ENCODE data around the gene PDYN.
"Not testable (repeated sequence)": the region's sequence is repeated elsewhere in the genome, so short reads cannot be mapped to it uniquely, and the experiment has no call there.

Gene PDYN

DNA sequence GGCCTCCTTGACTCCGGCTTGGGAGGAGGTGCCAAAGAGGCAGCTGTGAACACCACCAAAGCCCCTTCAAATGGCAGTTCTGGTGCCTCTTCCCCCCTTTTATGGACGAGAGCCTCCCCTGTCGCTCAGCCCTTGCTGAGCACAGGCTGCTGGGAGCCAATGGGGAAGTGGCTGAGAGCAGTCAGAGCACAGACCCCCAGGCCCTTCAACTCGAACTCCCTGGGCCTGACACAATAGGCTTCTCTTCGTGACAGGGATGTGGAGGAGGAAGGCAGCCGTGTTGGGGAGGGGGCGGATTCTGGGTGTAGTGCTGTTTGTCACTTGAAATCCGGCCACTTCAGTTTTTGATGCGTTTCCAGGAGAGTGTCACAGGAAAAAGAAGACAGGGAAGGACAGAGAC, at the start of gene PDYN:
Gene PDYN, minus strand, starts transcription at position 73 of the 400 bp plus-strand sequence. CDS start 10,974 bp downstream, outside the sequence.
- no peak for DNase-seq

DNA sequence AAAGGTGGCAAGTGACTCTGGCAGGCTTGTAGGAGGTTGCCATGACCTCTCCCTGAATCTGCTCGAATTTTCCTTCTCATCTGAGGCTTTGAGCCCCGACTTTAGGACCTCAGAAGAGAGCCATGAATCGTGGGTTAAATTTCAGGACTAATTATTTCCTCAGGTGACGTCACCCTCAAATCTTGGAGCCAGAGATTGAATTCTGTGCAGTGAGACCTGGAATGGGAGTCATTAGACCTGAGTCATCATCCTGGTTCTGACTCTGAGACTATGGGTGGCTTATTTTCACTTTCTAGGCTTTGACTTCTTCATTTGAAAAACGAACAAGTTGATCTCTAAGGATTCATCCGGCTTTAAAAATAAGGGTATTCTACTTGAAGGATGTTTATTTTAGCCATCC, 48.5 kb upstream of the PDYN start:
- DNase-seq: no peak

DNA sequence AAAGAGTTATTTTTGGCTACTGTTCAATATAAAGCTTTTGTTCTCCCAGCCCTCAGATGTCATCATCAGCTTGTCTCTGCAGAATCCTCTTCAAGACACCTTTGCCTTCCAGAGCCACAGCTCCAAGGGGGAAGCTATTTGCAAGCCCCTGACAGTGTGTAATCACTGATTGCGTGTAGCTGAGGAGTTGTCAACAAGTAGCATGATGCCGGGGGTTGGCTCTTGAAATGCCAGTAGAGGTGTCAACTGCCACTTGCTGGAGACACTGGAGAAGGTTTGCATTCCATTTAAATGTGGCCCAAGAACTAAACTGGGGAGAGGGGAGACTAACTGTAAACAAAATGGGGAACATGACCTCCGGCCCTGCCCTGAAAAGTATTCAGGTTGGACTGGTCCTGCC, 44.3 kb upstream of the PDYN start:
- no peak for DNase-seq

DNA sequence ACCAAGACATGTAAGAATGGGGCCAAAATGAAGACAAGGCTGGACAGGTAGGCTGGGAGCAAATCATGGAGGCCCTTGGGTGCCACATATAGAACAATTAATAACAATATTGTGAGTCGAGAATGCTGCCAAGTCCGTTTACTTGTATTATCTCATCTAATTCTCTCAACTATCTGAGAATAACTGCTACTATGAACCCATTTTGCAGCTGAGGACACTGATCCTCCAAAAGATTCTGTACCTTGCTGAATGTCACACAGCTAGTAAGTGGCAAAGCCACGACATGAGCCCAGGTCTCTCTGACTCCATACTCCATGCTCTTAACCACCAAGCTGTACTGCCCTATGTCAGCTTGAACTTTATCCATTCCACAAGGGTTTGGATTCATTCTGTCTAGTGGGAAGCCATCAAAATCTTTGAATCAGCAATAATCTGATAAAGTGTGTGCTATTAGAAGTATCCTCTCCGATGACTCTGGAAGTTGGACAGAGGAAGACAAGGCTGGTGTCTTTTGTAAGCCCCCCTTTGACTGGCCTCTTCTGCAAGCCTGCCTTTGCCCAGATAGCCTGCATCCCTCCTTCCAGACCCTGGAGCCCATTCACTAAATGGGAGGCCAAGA, 43.5 kb upstream of the PDYN start:
- DNase-seq: no peak

DNA sequence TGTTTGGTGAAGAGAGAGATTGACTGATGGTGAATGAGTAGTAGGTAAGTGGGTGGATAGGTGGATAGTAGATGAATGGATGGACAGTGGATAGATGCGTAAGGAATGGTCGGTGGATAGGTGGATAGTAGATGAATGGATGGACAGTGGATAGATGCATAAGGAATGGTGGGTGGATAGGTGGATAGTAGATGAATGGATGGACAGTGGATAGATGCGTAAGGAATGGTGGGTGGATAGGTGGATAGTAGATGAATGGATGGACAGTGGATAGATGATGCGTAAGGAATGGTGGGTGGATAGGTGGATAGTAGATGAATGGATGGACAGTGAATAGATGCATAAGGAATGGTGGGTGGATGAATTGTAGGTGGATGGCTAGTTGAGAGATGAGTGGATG, 42.5 kb upstream of the PDYN start:
- not testable (repeated sequence) for DNase-seq

DNA sequence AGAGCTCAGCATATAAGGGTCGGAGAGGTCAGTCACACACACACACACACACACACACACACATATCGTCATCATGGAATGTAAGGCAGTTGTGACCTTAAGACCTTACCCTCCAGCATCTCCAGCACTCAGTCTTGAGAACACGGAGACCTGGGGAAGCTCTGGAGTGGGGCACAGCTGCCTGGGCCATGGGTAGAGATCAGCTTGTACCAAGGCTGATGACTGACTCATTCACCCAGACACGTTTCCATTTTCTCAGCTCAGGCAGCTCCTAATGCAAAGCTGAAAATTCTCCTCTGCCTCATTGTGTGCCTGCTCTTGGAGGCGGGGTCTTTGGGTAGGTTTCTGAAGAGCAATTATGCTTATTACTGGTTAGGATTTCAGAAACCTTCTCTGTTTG, 38.3 kb upstream of the PDYN start:
- no peak for DNase-seq

DNA sequence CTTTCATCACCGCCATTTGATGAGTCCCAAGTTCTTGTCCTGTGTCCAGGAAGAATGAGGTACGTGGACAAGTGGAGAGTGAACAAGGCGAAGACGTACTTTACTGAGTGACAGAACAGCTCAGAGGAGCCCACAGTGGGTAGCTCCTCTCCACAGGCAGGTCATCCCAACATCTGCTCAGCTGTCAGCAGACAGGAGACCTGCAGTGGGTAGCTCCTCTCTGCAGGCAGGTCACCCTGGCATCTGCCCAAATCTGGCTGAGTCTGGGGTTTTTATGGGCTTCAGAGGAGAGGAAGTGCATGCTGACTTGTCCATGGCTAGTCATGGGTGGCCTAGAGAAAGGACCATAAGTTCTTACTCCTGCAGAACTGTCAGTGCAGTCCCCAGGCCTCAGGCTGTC, 32.7 kb upstream of the PDYN start:
- no peak for DNase-seq

DNA sequence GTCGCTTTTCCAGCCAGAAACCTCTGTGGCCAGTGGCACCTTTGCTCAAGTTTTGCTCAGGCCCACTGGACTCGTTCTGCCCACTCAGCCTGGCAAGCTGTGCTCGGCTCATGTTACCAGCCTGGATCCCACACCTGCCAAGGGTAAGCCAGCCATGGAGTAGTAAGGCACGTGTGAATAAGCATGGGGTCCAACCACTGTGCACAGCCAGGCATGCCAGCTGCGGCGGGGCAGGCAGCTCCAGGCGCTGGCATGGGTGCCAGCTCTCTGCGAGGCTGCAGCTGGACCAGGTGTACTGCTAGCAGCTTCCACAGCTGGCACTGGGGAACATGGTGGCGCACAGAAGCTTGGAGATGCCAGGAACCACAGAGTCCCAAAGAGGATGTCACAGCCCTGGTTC, 32.1 kb upstream of the PDYN start:
- no peak for DNase-seq

DNA sequence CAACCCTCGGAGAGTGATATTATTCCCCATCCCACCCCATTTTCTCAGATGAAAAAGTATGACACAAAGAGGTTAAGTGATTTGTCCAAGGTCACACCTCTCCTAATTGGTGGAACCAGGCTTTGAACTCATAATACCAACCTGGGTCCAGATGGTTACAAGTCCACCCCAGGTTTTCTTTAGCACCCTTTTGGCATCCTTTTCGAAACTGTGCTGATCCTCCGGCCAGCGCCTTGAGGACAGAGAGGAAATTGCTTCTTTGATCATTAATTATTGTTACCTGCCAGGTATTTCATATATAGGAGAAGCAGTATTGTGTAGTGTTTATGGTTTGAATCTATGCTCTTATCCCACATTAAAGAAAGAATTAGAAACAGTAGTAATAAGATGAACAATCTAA, 29.3 kb upstream of the PDYN start:
- DNase-seq: no peak

DNA sequence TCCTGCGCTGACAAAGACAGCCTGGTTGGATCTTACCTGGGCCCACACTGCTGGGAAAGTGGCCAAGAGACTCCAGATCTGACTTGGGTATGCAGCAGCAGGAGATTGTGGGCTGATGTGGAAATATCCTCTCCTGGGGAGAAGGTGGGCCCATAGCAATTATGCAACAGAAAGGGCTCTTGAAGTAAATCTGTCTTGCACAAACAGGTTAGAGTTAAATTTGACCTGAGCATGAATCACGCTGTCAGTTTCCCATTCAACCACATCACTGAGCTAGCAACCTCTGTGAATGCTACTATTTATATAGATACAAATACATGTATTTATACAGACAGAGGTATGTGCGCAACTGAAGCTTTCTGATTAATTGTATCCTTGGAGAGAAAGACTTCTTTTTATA, 28.3 kb upstream of the PDYN start:
- DNase-seq: no peak

DNA sequence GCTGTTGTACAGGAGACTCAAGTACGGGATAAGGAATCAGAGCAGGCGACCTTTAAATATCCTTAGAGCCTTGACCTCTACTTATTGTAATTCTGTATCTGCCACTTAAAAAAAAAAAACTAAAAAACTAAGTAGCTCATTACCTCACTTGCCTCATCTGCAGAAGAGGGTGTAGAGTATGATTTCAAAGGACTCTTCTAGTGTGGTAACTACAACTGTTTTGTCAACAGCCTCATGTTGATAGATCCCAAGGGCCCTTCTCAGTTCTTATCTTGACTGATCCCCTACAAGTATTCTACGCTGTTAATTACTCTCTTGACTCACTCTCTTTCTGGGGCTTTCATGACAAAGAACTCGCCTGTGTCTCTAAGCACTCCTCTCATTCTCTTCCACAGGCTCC, 16.7 kb upstream of the PDYN start:
- DNase-seq: no peak

DNA sequence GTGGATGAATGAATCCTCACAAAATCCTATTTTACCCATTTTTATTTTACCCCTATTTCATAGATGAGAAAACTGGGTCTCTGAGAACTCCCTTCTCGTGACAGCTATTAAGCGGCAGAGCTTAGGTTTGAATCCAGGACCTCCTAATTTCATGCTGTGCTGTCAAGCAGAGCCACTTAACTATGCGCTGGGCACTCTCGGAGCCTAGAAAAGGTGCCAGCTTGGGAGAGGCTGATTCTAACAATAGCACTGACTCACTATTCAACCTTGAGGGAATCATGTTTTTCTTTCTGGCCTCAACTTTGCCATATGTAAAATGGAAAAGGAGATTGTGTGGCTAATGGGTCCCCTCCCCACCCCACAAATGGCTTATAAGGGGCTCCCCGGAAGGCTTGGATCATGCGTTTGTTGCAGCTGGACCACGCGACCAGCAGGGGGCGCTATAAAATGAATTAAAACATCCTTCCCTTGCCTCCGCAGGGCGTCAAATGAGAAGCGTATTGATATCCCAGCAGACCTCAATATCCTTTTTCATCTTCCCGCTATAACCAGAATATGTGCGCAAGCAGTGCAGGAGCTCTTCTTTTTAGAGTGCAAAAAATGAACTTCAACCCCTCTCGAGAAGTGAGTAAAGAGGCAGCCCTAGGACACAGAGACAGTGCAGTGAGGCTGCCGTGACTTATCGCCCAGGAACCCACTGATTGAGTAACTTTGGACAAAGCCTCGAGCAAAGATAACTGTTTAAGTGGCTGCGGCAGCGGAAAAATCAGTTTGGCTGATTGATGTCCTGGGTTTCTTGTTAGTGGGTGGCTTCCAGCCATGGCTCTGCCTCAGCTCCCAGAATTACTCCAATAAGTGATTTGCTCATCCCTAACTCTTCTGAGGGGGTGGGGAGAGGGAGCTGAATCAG, 12.8 kb upstream of the PDYN start:
- DNase-seq: no peak

DNA sequence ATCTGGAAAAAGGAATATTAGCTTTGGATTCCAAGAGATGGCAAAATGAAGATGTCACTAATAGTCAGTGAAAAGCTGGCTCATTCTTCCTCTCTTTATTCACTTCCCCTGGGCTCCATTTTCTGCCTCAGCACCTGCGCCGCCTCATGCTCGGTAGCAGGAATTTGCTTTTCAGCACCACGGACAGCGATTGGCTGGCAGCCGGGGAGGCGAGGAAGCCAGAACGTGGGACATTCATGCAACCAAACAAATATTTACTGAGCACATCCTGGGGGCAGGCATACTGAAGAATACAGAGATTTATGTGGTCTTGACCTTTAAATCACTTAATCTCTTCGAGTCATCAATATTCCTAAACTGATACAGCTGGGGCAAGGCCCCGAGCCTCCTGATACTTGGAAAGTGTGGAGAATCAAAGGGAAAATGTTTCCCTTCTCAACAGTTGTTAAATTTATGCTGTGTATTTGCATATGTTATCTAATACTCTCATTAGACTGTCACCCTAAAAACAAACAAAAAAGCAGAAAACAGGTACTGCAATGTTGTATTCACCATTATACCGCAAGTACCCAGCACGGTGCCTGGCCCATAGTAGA, 12.1 kb upstream of the PDYN start:
- DNase-seq: peak; percentile 58

DNA sequence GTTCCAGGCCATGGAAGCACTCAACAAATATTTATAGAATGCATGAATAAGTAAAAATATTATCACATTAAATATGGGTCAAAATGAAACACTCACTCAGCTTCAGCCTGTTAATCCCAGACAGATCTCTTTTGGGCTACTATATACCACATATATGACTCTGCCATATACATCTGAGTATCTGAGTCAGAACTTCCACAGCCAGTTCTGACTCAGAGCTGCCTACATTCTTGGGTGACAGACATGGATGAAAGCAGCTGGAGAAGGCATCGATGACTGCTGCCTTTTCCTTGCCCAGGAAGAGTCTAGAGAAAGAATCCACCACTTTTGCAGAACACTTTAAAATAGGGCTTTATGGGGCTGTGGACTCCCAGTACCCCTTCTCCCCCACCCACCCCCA, 11.5 kb upstream of the PDYN start:
- no peak for DNase-seq

DNA sequence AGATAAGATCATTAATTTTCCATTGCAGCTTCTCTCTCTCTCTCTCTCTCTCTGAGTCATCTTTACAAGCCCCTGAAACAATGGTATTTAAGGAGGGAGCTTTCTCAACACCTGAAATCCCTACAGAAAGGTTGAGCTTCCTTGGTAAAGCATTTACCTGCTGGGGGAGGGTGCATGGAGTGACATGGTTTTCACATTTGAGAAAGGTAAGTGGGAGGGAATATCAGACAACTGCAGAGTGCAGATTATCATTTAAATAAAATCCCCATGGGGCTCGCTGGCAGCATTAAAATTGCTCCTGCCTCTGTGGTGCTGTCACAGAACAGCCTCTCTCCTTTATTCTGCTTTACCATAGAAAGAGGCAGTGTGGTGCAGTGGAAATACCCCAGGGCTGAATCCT, 10.3 kb upstream of the PDYN start:
- DNase-seq: no peak

DNA sequence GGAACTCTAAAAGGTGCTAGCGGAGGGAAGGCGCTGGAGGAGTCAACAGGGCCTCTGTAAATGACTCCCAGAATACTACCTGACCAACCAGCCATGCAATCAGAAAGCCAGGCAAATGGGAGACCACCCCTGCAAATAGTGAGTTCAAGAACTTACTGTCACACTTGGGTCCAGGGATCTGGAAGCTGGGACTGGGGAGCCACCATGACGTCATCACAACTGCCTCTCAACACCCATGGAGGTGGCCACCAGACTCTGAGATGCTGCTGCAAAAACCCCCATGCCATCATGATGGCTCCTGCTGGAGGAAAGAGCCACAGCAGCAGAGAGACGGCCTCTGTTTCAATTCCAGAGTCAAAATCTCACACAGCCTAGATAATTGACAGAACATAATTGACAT, 8.5 kb upstream of the PDYN start:
- no peak for DNase-seq

DNA sequence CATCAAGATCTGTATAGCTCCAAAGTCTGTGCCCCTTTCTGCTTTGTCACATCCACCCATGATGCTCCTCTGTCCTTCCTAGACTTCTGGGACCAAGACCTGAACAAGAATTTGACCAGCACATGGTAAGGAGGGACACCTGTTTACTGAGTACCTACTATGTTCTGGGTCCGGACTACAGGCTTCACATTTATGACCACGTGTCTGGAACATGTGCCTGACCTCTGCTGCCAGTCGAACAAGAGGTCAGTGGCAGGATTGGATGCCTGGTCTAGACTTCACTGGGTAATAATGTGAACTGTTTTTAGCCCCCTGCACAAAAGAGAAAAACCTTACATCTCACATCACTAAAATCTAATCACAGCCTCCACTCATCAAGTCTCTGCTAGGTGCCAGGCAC, 7.3 kb upstream of the PDYN start:
- DNase-seq: no peak

DNA sequence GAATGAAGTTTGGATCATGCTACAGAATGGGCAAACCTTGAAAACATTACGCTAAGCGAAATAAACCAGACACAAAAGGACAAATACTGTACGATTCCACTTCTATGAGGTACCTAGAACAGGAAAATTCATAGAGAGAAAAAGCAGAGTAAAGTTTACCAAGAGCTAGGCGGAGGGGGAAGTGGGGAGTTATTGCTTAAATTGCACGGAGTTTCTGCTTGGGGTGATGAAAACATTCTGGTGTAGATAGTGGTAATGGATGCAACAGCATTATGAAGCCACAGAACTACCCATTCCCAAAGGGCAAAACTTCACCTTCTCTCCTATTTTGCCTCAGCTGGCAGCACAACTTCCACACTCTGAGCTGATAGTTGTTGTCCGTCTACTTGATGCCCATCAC, 6.4 kb upstream of the PDYN start:
- no peak for DNase-seq

DNA sequence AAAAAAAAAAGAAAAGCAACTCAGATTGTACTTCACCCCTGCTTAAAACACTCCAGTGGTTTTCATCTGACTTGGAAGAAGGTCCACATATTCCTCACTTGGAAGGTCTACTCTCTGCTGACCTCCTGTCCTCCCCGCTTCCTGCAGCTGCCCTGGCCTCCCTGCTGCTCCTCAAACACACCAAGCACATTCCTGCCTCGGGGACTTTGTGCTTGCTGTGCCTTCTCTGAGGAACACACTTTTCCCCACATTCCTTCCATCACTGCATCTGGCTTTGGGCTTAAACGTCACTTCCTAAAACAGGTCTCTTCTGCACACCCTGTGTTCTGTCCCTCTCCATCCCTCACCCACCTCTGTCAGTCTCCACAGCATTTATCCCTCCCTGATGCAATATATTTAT, 4.9 kb upstream of the PDYN start:
- no peak for DNase-seq

DNA sequence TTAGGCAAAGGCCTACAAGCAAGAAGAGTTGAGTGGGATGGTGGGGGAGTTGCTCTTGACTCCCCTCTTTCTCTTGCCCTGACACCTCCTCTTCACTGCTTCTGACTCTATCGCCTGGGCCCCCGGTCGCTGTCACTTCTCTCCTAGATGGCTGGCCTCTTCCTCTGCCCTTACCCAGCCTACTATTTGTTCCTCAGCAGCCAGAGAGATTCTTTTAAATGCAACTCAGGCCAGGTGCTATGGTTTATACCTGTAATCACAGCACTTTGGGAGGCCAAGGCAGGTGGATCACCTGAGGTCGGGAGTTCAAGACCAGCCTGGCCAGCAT, 4.3 kb upstream of the PDYN start:
- DNase-seq: no peak

DNA sequence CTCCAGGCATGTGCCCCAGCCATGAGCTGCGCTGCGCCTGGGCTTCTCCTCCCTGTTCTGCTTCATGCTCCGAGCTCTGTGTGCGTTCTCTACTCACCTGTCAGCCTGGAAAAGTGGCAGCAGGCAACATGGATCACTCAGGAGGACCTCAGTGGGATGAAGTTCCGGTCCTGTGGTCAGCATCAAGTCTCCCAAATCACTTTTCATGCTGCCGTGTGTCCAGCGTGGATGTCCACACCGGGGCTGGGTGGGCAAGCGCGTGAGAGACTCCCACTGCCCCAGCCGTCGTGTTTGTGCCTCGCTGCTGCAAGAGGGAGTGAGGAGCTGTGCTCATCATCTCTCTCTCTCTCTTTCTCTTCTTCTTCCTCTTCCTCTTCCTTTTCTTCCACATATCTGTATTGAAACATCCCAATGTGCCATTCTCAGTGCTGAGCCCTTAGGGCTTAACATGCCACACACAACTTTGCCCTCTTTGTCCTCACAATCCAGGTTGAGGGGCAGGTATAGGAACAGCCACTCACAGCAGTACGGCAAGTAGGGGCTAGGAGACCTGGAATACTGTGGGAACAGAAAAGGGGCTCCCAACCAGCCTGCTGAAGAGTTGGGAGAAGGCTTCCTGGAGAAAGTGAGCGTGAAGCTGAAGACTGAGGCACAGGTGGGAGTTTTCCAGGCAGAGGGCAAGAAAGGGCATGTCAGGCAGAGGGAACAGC, 3.8 kb upstream of the PDYN start:
- DNase-seq: no peak

DNA sequence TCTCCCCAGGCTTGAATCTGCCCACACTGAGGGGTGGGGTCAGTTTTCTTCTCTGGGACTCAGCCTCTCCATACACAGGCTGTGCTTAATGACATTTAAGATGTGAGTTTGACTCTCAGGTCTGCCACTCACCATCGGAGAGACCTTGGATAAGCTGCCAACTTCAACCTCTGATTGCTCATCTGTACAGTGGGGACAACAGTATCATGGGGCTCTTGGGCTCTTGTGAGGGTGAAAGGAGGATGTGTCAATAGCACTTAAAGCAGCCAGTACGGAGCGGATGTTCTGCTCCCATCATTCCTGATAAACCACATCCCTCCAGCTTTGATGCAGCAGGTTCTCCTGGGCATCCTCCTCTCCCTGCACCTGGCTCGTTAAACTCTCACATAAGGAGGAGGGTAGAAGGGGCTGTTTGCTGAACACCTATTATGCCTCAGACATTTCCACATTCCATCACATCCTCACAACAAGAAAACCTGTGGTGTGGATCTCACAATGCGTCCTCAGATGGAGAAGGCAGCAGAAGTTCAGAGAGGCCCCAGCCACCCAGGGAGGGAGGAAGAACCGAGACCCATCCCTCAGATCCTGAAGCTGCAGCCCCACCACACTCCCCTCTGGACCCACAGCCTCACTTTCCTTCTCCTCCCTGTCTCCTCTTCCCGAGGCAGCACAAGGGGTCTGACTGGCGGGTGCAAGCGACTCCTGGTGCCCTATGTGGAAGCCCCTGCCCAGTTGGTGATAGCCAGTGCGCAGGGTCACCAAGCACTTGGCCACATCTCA, 1.9 kb upstream of the PDYN start:
- no peak for DNase-seq

DNA sequence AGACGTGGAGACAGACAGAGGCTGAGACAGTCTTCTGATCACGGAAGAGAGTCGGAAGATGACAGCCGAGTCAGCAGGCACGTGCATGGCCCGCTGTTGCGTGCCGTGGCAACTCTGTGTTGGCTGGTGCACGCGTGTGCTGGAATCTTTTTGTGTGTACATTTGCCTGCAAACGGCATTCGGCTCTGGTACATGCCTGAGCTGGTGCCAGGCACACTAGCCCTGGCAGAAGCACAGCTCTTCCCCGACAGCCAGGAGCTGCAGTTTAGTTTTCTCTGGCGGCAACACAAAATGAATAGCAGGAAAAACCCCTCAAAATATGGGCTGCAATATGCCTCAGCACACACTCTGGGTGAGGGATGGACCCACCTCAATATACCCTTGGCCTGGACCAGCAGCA, 769 bp upstream of the PDYN start:
- no peak for DNase-seq
